UCSD-AML1 (cell line): ENCODE measurements around the gene COQ2.
"Not testable (repeated sequence)": the region's sequence is repeated elsewhere in the genome, so short reads cannot be mapped to it uniquely, and the experiment has no call there.

ENCODE experiments used
- DNase-seq: peaks from one replicate; lab custom pipeline; 2025; ENCODE audit not compliant: unreplicated experiment; lab: John Stamatoyannopoulos, UW

The COQ2 gene

GRCh38 chr4:83288381-83288780 is 3.8 kb upstream of the COQ2 start:
- not testable (repeated sequence) for DNase-seq

- no peak for DNase-seq
Observed at GRCh38 chr4:83285055-83285407, 433 bp upstream of the COQ2 start.

DNA sequence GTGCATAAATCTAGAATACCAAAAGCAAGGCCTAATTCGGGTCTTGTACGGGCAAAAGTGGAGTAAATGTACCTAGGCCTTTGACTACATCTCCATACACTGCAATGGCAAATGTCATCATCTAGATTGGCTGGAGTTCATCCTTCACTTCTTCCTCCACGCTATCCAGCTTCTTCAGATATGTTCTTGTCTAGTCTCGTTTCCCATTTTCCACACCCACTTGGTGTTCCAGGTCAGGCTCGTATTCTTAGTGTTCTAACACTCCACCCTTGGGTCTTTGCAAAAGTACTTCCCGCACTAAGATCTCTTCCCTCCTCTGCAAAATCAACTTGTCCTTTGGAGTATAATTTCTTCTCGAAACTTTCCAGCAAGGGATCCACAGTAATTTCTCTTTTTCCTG is 1.4 kb downstream of the COQ2 start:
- DNase-seq: no peak

GRCh38 chr4:83282049-83282535 is 2.5 kb downstream of the COQ2 start:
- no peak for DNase-seq

- no peak for DNase-seq
Observed at GRCh38 chr4:83281307-83281706, 3.3 kb downstream of the COQ2 start.

DNA sequence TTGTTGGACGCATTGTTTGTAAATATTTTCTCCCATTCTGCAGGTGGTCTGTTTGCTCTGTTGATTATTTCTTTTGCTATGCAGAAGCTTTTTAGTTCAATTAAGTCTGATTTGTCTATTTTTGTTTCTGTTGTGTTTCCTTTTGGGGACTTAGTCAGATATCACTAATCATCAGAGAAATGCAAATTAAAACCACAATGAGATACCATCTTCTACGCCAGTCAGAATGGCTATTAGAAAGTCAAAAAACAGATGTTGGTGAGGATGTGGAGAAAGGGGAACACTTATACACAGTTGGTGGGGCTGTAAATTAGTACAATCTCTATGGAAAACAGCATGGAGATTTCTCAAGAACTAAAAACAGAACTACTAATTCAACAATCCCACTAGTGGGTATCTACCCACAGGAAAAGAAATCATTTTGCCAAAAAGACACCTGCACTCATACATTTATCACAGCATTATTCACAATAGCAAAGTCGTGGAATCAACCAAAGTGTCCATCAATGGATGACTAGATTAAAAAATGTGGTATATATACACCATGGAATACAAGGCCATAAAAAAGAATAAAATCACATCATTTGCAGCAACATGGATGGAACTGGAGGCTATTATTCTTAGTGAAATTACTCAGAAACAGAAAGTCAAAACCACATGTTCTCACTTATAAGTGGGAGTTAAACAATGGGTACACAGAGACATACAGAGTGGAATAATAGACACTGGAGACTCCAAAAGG is 8.1 kb downstream of the COQ2 start:
- DNase-seq: no peak

- not testable (repeated sequence) for DNase-seq
Observed at GRCh38 chr4:83273926-83274325, 10.7 kb downstream of the COQ2 start.

- no peak for DNase-seq
Observed at GRCh38 chr4:83272900-83273299, 11.7 kb downstream of the COQ2 start.

DNA sequence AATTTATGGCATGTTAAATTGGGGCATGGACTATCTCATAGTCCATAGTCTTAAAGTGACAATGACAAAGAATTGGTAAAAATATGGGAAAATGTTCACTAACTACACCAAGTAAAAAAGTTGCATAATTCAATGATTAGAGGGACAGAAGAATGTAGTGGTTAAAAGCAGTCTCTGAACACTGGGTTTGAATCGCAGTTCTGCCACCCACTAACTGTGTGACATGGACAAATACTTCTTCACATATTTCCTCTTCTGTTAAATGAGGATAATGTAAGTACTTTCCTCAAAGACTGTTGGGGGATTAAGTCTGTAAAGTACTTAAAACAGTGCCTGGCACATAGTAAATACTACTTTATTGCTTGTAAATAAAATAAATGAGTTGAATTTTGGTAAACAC is 15.3 kb downstream of the COQ2 start:
- DNase-seq: no peak

DNA sequence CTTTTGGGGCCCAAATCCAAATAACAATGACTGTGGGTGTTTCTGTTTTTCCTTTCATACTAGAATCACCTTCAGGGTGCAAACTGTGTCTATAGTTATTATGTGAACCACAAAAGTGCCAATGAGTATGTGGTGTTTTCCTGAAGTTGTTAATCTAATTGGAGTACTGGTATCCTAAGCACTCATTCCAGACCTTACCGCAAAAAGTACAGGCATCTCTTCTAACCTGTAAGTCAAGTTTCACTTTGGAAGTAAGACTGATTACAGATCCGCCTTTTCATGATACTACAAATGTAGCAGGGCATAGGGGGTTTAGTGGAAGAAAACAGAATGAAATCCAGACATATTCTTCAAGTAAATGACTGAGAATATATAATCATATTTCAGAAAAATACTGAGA is 16.1 kb downstream of the COQ2 start:
- DNase-seq: no peak

DNA sequence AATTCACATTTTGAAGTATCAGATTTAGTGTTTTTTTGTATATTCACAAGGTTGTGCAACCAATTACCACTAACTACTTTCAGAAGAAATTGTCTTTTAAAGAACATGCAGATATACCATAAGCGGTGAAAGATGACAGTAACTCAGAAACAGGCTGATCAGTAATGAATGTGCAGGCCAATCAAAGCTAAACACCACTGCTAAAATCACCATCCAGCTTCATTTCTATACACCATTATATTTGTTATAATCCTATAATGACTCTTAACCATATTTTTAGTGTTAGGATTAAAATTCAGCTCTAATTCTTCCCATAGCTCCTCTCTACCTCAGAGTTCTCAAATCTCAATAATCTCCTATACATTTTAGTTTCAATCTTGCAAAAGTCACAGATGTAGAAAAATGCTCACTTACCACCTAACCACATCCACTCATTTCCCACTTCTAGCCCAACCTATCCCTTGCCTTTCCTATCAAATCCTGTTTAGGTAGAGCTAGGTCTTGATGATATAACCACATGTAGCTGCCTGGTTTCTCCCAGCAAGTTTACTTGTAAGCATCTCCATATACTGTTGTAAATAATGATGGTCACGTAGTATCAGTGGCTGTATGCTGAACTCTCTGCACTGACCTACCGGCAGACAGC is 16.6 kb downstream of the COQ2 start:
- no peak for DNase-seq

DNA sequence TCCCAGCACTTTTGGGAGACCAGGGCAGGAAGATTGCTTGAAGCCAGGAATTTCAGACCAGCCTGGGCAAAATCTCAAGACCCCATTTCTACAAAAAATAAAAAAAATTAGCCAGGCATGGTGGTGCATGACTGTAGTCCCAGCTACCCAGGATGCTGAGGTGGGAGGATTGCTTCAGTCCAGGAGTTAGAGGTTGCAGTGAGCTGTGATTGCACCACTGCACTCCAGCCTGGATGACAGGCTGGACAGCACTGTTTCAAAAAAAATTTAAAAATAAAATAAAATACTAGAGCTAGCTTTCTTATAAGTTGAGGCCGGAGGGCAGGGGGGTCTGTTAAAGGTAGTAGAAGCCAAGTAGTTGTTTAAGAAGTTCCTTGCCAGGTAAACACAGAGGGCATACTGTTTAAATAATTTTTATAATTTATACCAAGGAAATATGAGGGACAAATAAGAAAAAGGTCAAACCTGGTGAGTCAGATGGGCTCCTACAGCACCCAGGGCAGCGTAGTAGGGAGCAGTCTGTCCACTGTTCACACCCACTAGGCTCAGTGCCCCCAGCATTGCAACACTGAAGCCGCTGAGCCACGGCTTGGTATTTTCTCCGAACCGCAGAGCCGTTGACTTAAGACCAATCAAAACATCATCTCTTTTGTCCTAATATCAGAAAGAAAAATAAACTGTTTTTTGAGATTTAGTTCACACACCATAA is 17.3 kb downstream of the COQ2 start:
- no peak for DNase-seq

- DNase-seq: no peak
Observed at GRCh38 chr4:83266689-83267088, 17.9 kb downstream of the COQ2 start.

DNA sequence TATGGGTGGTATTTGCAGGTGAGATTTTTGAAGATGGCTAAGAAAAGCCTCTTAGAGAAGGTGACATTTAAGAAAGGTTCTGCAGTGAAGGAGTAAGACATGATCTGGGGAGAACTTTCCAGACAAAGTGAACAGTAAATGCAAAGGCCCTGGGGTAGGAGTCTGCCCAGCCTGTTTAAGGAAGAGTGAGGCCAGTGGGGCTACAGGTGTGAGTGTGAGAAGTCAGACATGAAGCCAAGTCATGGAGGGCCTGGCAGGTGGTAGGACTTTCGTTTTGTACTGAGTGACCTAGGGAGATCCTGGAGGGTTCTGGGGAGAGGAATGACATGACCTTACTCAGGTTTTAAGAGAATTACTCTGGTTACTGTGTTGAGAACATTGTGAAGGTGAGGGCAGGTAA is 21.5 kb downstream of the COQ2 start:
- no peak for DNase-seq

GRCh38 chr4:83262682-83263081 is 21.9 kb downstream of the COQ2 start:
- DNase-seq: no peak

DNA sequence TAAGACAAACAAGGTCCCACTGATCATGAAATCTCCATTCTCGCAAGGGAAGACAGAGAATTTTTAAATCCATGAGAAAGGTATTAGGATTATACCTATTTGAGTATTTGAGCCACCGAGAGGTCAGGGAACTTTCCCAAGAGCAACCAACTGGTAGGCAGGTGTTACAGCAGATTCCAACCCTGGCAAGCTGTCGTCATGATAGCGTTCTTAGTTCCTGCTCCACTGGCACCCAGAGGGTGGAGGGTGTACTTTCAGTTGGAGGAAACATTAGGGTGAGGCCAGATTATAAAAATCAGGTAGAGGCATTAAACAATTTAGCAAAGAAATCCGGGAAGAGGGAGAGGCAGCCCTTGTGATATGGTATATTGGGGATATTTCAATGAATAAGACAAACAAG is 23.3 kb downstream of the COQ2 start:
- DNase-seq: no peak

DNA sequence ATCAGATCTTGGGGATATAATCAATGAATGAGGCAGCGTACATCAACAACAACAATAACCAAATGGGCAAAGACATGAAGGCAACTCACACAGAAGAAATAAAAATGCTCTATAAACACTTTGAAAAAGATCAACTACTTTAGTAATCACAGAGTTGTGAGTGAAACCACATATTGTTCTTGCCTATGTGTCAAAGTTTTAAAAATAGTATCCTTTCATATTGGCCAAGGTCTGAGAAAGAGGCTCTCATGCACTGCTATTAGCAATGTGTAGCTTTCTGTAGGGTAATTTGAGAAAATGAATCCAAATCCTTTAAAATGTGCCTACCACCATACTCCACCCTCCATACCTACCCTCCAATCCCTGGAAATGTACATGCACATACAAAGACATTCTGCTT is 25.0 kb downstream of the COQ2 start:
- DNase-seq: no peak

DNA sequence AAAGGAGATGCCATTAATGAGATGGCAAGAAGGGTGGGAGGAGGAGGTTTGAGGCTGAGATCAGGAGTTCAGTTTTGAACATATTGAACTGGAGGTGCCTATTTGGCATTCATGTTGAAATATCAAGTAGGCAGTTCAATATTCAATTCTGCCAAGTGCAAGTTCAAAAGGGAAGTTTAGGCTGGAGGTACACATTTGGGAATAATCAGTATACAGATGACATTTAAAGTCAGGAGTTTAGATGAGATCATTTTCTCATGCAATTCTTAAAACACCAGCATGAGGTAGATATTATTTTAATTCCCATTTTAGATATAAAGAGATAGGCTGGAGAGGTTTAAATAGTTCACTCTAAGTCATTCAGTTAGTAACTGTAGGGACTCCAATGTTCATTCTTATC is 26.1 kb downstream of the COQ2 start:
- no peak for DNase-seq

DNA sequence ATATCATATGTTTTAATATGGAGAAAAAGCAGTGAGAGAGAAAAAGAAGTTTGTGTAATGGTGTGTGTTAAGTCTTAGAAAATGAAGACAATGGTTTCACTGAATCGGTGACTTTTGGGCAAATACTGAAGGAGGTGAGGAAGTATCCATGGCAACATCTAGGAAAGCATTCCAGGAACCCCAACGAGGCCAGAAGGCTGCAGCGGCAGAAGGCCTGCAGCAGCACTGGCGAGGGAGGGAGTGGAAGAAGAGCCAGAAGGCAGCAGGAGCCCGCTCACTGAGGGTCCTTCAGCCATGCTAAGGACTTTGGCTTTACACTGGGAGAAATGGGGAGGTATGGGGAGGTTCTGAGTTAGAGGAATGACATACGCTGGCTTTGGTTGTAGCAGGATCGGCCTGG is 26.8 kb downstream of the COQ2 start:
- no peak for DNase-seq

DNA sequence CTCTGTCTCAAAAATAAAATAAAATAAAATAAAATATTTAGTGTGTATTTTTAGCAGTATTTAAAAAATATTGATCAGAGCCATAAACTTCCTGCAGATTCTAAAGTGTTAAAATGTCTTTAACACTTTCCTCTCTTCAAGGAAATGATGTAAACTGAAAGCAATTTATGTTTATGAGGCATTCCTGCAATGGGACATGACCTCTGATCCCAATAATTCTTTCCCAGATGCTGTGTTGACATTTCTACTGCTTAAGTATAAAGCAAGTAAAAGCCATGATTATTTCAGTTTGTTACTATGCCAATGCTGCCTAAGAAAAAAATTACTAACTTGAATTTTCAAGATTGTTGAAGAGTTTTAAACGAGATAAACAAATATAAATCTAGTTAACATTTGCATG is 29.0 kb downstream of the COQ2 start:
- DNase-seq: no peak

- peak; percentile 60 for DNase-seq
Observed at GRCh38 chr4:83252782-83253405, 31.7 kb downstream of the COQ2 start.

- no peak for DNase-seq
Observed at GRCh38 chr4:83251447-83251830, 33.2 kb downstream of the COQ2 start.
